Measurements from ENCODE around the gene ADGRL2.

- TF ChIP-seq POLR2A (IDR thresholded peaks at IDR 0.05) (no peak), CTCF (IDR thresholded peaks at IDR 0.05) (no peak)
These were observed 218.8 kb downstream of the ADGRL2 start for GRCh38 chr1:82019508-82019907.

Data from ovary (tissue), 3 donors.